ENCODE measurements around the gene CDKN2B-AS1. TPM values are rescaled to one million over a fixed set of nuclear protein-coding genes. Genes with fewer than 3 reads are reported as not detected.

CDKN2B-AS1 gene
- total and polyA plus RNA-seq, 2 of the 13 experiments (the other 11 are each of a cell fraction or from before 2014, with no cell fraction given): 0.64 to 2.3 TPM

GRCh38 chr9:22138956-22139660 is 144.5 kb downstream of the CDKN2B-AS1 start:
- Histone ChIP-seq H4K20me1 (ENCODE audit: insufficient read depth, low read length) (no peaks in the 10 kb centered on the region), H3K4me1 (ENCODE audit: insufficient read depth, low read length) (no peaks in the 10 kb centered on the region), H3K9me3 (ENCODE audit: low read length) (no peaks in the 10 kb centered on the region), H3K27ac (ENCODE audit: extremely low read length, insufficient read depth, low read length) (no peak overlapping the region), H3K4me2 (ENCODE audit: low read depth, low read length) (no peak overlapping the region), H3K9ac (ENCODE audit: insufficient read depth, low read depth, low read length) (no peak overlapping the region), H2AFZ (ENCODE audit: low read length) (no peak overlapping the region), H3K79me2 (ENCODE audit: insufficient read depth, low read length) (no peaks in the 10 kb centered on the region), H3K36me3 (replicated peaks in 1 of 2; ENCODE audit: control insufficient read depth in 1 of 2, insufficient read depth in 2 of 2, low read length in 2 of 2) (no peaks in the 10 kb centered on the region), H3K4me3 (replicated peaks in 1 of 3; ENCODE audit: insufficient read depth in 1 of 3, low read depth in 2 of 3, low read length in 3 of 3) (no peak overlapping the region), H3K27me3 (ENCODE audit: control insufficient read depth in 1 of 2, insufficient read depth in 2 of 2, low read length in 2 of 2) (no peaks in the 10 kb centered on the region)
- TF ChIP-seq ZNF121 (CRISPR knock-in tag; IDR thresholded peaks at IDR 0.05) (peak; percentile 54; the same call in 1 of the 2 replicates), RARA (CRISPR knock-in tag; IDR thresholded peaks at IDR 0.05) (peak; percentile 58), MXD3 (CRISPR knock-in tag; IDR thresholded peaks at IDR 0.05) (no peak), ZBTB14 (CRISPR knock-in tag; IDR thresholded peaks at IDR 0.05) (no peak), FOXA1 (IDR thresholded peaks at IDR 0.05) (no peak), FOXA1 (CRISPR knock-in tag; IDR thresholded peaks at IDR 0.05) (no peak), NR2F6 (IDR thresholded peaks at IDR 0.05) (no peak), NR2F6 (CRISPR knock-in tag; IDR thresholded peaks at IDR 0.05) (peak; percentile 39; the same call in 1 of the 2 replicates), NR2F1 (CRISPR knock-in tag; IDR thresholded peaks at IDR 0.05) (peak in 1 of 2 experiments; percentile 26; a peak in 1 of 4 replicates), FOSL2 (CRISPR knock-in tag; IDR thresholded peaks at IDR 0.05) (0 out of 2 replicates have a peak, but pooled peaks have one; percentile 32)
- POLR2A ChIA-PET: no interaction called here
- WGBS (ENCODE audit: low lambda C conversion rate): 39% methylated on average over 4 of the region's 4 CpGs
- FAIRE-seq: no peak
- no TSS peak for BruUV-seq (replicated peaks)
- ATAC-seq: no peak
- in situ Hi-C loops (cut with HindIII; ENCODE audit: extremely low pct_ligation_motif_present, low pct_unique_long_range_greater_than_20kb) (no loop called here), intact Hi-C loops (cut with micrococcal nuclease; ENCODE audit: unreplicated experiment) (no loop called here)
- CTCF ChIA-PET (ENCODE audit: low intra/inter-chr PET ratio, low total read pairs): no interaction called here
- no peak for DNase-seq (ENCODE audit: low spot score)

Data from HepG2 (cell line).